RWPE2 (cell line): ENCODE measurements around the gene TOP2A.

Source experiments
- ATAC-seq: fragments of 200-7000 bp; cut with Tn5 transposase; 3 replicates; pipeline ENCODE4 v1.9.1; 2021; ENCODE audit warnings: low read depth
- DNase-seq: peaks from one replicate; pipeline ENCODE4 v3.0.0-alpha.2; 2020; ENCODE audit warnings: low spot score
- H3K27ac ChIP-seq: fragments of 450-650 bp; 2 replicates; pipeline ENCODE4 v1.5.1; 2017; ENCODE audit warnings: mild to moderate bottlenecking; ENCODE audit not compliant: poor library complexity, severe bottlenecking
- H3K27me3 ChIP-seq: fragments of 250-450 bp; sonication (Bioruptor Pico); 2 replicates; pipeline ENCODE4 v1.5.1; 2021; ENCODE audit warnings: mild to moderate bottlenecking, moderate library complexity; ENCODE audit not compliant: insufficient read depth, poor library complexity, severe bottlenecking
- H3K36me3 ChIP-seq: fragments of 250-450 bp; sonication (Bioruptor Pico); 2 replicates; pipeline ENCODE4 v1.5.1; 2020; ENCODE audit warnings: low read depth, mild to moderate bottlenecking, moderate library complexity
- H3K4me1 ChIP-seq: fragments of 250-450 bp; sonication (Bioruptor Pico); 2 replicates; pipeline ENCODE4 v1.5.1; 2021; ENCODE audit warnings: mild to moderate bottlenecking, moderate library complexity; ENCODE audit not compliant: insufficient read depth, poor library complexity, severe bottlenecking
- H3K4me3 ChIP-seq: fragments of 250-450 bp; sonication (Bioruptor Pico); 2 replicates; pipeline ENCODE4 v1.5.1; 2021; ENCODE audit warnings: mild to moderate bottlenecking, moderate library complexity; ENCODE audit not compliant: severe bottlenecking
- H3K9me3 ChIP-seq: fragments of 250-450 bp; sonication (Bioruptor Pico); 2 replicates; pipeline ENCODE4 v1.5.1; 2021; ENCODE audit warnings: mild to moderate bottlenecking, moderate library complexity; ENCODE audit not compliant: severe bottlenecking
- CTCF ChIP-seq: fragments of 450-650 bp; IDR thresholded peaks from one replicate; pipeline ENCODE4 v1.5.1; 2017; ENCODE audit warnings: mild to moderate bottlenecking, moderate library complexity; ENCODE audit not compliant: poor library complexity, severe bottlenecking

Gene TOP2A

GRCh38 chr17:40342504-40343218 is 75.0 kb downstream of the TOP2A start:
- Histone ChIP-seq H3K36me3 (peaks cover 7% of the 10 kb centered on the region; the same call in 1 of the 2 replicates), H3K27me3 (no peaks in the 10 kb centered on the region), H3K4me1 (peaks cover 43% of the 10 kb centered on the region), H3K27ac (peak overlapping the region; percentile 88), H3K9me3 (no peaks in the 10 kb centered on the region), H3K4me3 (peak overlapping the region; percentile 37)
- DNase-seq, result no peak
- TF ChIP-seq CTCF, result no peak
- ATAC-seq, result no peak

- DNase-seq (no peak), ATAC-seq (peak; percentile 52)
- H3K27ac ChIP-seq, result peak overlapping the region; percentile 88
- H3K4me1 ChIP-seq, result peaks cover 36% of the 10 kb centered on the region
- peak overlapping the region; percentile 37 for H3K4me3 ChIP-seq
- H3K36me3 ChIP-seq, result peaks cover 7% of the 10 kb centered on the region; the same call in 1 of the 2 replicates
- no peaks in the 10 kb centered on the region for H3K27me3 ChIP-seq
- no peak for TF ChIP-seq CTCF
- H3K9me3 ChIP-seq, result no peaks in the 10 kb centered on the region
Measured at GRCh38 chr17:40341808-40342503, 75.7 kb downstream of the TOP2A start.

GRCh38 chr17:40340880-40341807 is 76.6 kb downstream of the TOP2A start:
- Histone ChIP-seq H3K36me3 (peaks cover 7% of the 10 kb centered on the region), H3K27me3 (no peaks in the 10 kb centered on the region), H3K27ac (peak overlapping the region; percentile 88), H3K4me3 (peak overlapping the region; percentile 37), H3K9me3 (no peaks in the 10 kb centered on the region), H3K4me1 (peaks cover 31% of the 10 kb centered on the region)
- ATAC-seq (peak; percentile 55), DNase-seq (no peak)
- TF ChIP-seq CTCF, result peak; percentile 21

GRCh38 chr17:40340327-40340726 is 77.4 kb downstream of the TOP2A start:
- no peak for TF ChIP-seq CTCF
- Histone ChIP-seq H3K4me3 (no peak overlapping the region), H3K36me3 (peaks cover 7% of the 10 kb centered on the region), H3K9me3 (no peaks in the 10 kb centered on the region), H3K4me1 (peaks cover 26% of the 10 kb centered on the region), H3K27ac (peak overlapping the region; percentile 88), H3K27me3 (no peaks in the 10 kb centered on the region)
- ATAC-seq, result no peak
- DNase-seq, result no peak
